HG03025 (cell line): ENCODE results near the gene KCNH2.
"Not testable (repeated sequence)": the region's sequence is repeated elsewhere in the genome, so short reads cannot be mapped to it uniquely, and the experiment has no call there.

Experiments used
- ATAC-seq: cut with Tn5 transposase; IDR thresholded peaks from one replicate; pipeline ENCODE4 v1.9.1; 2021; ENCODE audit warnings: mild to moderate bottlenecking, moderate library complexity; ENCODE audit not compliant: unreplicated experiment, low FRiP score

Gene KCNH2

GRCh38 chr7:150978126-150978789, at the start of gene KCNH2:
KCNH2 (minus strand) TSS chr7:150978321; CDS start chr7:150977913, 408 bp downstream.
- ATAC-seq = no peak

DNA sequence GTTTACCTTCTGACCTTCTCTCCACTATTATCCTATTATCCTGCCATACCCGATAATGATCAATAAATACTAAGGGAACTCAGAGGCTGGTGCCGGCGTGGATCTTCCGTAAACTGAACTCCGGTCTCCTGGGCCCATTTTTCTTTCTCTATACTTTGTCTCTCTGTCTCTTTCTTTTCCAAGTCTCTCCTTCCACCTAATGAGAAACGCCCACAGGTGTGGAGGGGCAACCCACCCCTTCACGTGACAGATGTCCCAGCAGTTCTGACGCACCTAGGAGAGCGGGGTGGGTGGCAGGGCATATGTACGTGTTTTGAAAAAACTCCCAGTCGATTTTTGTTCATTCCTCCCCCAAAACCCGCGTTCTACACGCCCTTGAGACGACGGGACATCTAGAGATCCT, 49.6 kb upstream of the KCNH2 start:
- not testable (repeated sequence) for ATAC-seq

DNA sequence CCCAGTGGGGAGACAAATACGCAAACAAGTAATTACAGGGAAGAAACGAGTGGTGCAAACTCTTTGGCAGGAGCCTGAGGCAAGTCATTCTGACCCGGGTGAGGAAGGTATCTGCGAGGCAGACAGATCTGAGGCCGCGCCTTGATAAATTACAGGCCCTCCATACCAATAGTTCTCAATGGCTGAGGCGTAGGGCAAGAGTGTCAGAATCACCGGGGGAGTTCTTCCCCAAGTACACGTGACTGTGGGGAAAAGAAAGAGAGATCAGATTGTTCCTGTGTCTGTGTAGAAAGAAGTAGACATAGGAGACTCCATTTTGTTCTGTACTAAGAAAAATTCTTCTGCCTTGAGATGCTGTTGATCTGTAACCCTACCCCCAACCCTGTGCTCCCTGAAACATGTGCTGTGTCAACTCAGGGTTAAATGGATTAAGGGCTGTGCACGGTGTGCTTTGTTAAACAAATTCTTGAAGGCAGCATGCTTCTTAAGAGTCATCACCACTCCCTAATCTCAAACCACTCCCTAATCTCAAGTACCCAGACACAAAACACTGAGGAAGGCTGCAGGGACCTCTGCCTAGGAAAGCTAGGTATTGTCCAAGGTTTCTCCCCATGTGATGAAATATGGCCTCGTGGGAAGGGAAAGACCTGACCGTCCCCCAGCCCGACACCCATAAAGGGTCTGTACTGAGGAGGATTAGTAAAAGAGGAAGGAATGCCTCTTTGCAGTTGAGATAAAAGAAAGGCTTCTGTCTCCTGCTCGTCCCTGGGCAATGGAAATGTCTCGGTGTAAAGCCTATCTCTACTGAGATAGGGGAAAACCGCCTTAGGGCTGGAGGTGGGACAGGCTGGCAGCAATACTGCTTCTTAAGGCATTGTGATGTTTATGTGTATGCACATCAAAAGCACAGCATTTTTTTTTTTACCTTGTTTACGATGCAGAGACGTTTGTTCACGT, 48.9 kb upstream of the KCNH2 start:
- not testable (repeated sequence) for ATAC-seq

- ATAC-seq = no peak
Measured at GRCh38 chr7:151025924-151026671, 48.0 kb upstream of the KCNH2 start.

GRCh38 chr7:151024435-151025056, 46.4 kb upstream of the KCNH2 start, which contains the start of gene ATG9B:
ATG9B (minus strand) TSS chr7:151024494; CDS start chr7:151024423, 71 bp downstream.
- no peak for ATAC-seq

- no peak for ATAC-seq
Measured at GRCh38 chr7:151023232-151023631, 45.1 kb upstream of the KCNH2 start.

DNA sequence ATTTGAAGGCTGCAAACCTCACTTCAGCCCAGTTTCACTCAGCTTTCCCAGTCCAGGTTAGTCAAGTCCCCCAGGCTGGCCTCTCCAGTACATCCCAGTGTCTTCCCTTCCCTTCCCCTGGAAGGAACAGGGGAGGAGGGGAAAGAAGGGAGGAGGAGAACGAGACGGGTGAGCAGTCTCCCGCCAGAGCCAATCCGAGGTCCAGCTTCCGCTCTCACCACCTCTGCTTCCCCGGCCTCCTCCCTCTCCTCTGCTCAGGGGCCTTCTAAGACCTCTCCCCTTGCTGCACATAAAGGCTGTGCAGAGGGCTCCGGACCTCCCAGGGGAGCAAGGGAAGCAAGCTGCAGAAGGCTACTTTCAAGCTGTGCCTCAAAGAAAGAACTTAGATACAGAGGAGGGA, 42.1 kb upstream of the KCNH2 start:
- ATAC-seq = no peak

DNA sequence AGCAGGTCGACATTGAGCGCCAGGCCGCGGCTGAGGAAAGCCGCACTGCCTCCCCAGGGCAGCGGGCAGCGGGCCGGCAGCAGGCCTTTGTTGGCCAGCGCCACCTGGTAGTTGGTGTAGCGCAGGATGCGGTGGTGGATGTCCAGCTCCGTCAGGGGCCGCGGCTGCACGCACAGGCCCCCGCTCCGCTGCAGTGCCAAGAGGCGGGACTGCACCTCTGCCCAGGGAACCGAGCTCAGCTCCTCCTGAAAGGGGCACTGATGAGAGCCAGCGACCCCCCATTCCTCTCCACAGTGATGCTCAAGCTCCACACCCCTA, 41.0 kb upstream of the KCNH2 start:
- no peak for ATAC-seq

DNA sequence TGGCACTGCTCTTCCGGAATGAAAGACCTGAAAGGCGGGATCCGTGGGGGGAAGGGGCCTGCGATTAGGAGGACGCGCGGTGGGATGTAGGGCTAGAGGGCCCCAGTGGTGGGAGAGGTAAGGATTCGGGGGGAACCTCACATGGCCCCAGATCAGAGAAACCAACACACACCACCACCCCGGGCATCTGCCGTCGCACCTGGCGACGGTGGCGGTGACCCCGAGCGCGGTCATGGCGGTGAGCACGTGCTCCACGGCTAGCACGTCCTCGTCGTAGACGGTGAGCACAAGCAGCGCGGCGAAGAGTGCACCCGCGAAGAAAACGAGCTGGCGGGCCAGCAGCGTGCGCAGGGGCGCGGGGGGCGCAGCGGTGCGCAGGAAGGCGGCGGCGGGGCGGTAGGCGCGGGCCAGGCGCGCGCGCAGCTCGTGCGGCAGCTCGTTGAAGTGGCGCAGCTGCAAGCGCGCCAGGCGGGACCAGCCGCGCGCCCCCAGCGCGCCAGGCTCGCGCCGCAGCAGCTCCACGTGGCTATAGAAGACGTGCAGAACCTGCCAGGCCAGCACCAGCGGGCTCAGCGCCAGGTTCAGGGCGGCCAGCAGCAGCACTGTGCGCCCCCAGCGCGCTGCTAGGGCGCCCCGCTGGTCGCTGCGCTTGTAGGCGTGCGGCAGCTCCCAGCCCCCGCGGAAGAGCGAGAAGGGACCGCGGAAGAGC, 40.5 kb upstream of the KCNH2 start:
- ATAC-seq = no peak

DNA sequence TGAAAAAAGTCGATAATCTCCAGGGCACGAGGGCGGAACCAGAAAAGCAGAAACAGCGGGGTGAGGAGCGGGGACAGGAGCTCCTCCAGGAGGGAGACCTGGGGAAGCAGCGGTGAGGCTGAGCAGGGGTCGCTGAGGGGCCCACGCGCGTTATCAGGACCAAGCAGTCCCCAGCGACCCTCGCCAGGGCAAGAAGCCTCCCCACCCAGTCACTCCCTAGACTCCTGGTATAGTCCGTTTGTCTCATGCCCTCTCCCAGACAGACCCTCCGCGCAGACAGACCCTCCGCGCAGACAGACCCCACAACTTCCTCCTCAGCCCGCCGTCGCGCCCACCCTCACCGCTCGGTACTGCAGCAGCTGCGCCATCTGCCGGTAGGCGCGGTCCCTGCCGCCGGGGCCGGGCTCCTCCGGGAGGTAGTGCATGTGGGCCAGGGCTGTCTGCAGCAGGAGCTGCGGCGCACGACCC, 39.9 kb upstream of the KCNH2 start:
- no peak for ATAC-seq

GRCh38 chr7:151017370-151017952, 39.3 kb upstream of the KCNH2 start:
- ATAC-seq = no peak

DNA sequence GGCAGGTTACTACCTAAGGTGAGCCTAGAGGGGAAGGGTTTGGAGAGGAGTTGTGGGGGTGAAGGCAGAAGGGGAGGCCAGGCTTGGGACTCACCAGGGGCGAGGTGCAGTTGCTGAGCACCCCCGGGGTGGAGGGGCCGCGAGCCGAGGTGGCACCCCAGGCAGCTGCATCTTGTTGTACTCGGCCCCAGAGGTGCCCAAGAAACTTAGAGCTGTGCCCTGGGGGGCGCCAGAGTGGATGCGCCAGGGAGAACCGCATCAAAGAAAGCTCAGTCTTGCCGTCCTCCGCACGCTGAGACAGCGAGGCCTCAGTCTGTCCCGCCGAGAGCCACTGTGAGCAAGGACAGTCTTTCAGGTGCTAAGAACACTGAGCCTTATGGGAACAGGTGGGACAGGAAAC, 38.8 kb upstream of the KCNH2 start:
- ATAC-seq = no peak

GRCh38 chr7:151016505-151016904, 38.4 kb upstream of the KCNH2 start:
- no peak for ATAC-seq

DNA sequence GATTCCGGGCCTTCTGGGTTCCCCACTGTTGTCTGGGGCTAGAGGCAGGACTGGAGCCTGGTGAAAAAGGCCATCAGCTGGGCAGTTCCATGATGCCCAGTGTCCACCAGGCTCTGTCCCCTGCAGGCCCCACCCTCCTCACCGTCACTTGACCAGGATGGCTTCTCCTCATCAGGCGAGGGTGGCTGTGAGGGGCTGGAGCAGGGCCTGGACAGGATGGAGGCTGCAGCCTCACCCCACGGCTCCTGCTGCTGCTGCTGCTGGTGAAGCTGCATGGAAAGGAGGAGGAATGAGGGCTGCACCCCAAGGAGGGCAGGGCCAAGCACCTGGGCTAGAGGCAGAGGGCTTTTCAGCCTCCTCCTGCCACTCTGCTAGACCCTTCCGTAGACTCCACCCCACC, 37.8 kb upstream of the KCNH2 start:
- ATAC-seq = no peak

DNA sequence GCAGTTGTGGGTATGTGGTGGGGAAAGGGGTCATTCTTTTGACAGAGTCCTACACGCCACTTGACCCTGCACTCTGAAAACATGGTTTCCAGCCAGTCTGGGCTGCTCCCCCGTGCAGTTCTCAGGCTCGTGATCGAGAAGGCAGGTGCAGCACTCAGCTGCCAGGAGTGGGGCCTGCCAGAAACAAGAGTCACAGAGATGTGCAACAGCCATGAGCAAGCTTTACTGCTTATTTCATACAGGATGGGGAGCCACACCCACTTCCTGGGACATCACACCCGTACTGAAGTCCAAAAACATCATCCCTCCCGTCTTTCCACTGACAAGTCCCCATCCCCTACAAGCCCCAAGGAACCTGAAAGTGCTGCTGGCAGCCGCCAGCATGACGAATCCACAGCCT, 36.8 kb upstream of the KCNH2 start:
- no peak for ATAC-seq

- ATAC-seq = no peak
Measured at GRCh38 chr7:151013733-151014497, 35.8 kb upstream of the KCNH2 start.

DNA sequence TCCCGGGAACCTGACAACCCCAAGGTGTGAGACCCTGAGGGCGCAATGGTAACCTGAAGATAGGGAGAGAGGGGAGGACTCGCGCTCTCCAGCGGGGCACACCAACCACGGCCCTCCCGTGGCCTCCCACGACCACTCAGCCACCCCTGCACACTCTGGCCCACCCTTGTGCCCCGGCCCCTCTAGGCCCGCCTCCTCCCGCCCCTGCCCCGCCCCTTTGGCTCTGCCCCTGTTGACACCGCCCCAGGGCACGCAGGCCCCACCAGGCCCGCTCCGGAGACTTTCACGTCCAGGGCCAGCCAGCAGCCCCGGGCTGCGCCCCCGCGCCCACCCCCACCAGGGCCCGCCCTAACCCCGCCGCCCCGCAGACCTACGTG, 35.2 kb upstream of the KCNH2 start:
- ATAC-seq = no peak

DNA sequence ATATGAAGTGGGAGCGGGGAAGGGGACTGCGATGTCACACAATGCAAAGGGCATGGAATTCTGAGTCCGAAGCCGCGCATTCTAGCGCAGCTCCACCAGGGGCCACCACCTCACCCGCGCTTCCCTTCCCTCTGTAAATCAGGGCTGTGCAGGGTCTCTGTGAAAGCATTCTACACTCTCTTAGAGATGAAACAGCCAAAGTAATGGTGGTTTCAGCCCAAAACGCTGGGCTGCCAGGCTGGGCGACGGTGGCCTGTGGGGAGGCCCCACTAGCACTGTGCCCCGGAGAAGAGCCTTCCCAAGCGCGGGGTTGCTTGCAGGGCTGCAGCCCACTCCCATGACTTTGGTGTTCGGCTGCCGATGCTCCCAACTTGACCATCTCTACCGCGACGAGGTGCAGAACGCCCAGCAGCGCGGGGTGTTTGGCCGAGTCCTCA, 34.8 kb upstream of the KCNH2 start:
- no peak for ATAC-seq
